Activated T-helper 17 cell treated with anti-CD3 and anti-CD28 coated beads, Interleukin-2, amount 50 U/mL, for 72 hours (primary cell): Measurements from ENCODE around the gene INTS4. TPM values are rescaled to one million over a fixed set of nuclear protein-coding genes. Genes with fewer than 3 reads are reported as not detected.
"Not testable (repeated sequence)": the region's sequence is repeated elsewhere in the genome, so short reads cannot be mapped to it uniquely, and the experiment has no call there.

Experiments
- ATAC-seq: fragments of 150-1000 bp; cut with Tn5 transposase; replicated peaks from 2 replicates; pipeline ENCODE4 v1.10.0; 2021; ENCODE audit warnings: mild to moderate bottlenecking, moderate library complexity
- H3K27ac Mint-ChIP-seq: one replicate; pipeline ENCODE4 v1.8.0; 2022; ENCODE audit warnings: mixed read lengths
- H3K27me3 Mint-ChIP-seq: one replicate; pipeline ENCODE4 v1.8.0; 2022; ENCODE audit warnings: mixed read lengths
- H3K36me3 Mint-ChIP-seq: one replicate; pipeline ENCODE4 v1.8.0; 2022; ENCODE audit warnings: low read depth, mild to moderate bottlenecking, mixed read lengths
- H3K4me1 Mint-ChIP-seq: one replicate; pipeline ENCODE4 v1.8.0; 2022; ENCODE audit warnings: mixed read lengths
- H3K4me3 Mint-ChIP-seq: one replicate; pipeline ENCODE4 v1.8.0; 2022; ENCODE audit warnings: mild to moderate bottlenecking, mixed read lengths
- H3K9me3 Mint-ChIP-seq: one replicate; pipeline ENCODE4 v1.8.0; 2022; ENCODE audit warnings: mixed read lengths
- total RNA-seq, 2 donors: library from RNA; stranded (reverse); gene quantifications; one replicate each; pipeline ENCODE4 v1.2.3, GENCODE V29; 2022

Gene INTS4
- total RNA-seq, 2 donors from 2014 or later = 63.5 to 73.5 TPM

DNA sequence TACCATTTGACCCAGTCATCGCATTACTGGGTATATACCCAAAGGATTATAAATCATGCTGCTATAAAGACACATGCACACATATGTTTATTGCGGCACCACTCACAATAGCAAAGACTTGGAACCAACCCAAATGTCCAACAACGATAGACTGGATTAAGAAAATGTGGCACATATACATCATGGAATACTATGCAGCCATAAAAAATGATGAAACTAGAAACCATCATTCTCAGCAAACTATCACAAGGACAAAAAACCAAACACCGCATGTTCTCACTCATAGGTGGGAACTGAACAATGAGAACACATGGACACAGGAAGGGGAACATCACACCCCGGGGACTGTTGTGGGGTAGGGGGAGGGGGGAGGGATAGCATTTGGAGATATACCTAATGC, 105.4 kb downstream of the INTS4 start:
- peaks cover 100% of the 10 kb centered on the region for H3K36me3 Mint-ChIP-seq
- not testable (repeated sequence) for H3K27ac Mint-ChIP-seq, H3K4me1 Mint-ChIP-seq, H3K4me3 Mint-ChIP-seq, ATAC-seq, H3K27me3 Mint-ChIP-seq, H3K9me3 Mint-ChIP-seq

DNA sequence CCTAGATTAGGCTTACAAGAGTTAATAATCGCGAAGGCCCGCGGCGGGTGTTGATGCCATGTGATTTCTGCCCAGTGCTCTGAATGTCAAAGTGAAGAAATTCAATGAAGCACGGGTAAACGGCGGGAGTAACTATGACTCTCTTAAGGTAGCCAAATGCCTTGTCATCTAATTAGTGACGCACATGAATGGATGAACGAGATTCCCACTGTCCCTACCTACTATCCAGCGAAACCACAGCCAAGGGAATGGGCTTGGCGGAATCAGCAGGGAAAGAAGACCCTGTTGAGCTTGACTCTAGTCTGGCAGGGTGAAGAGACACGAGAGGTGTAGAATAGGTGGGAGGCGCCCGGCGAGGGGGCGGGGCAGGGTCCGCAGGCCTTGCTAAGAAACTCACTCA, 108.1 kb downstream of the INTS4 start:
- no peak overlapping the region for H3K27ac Mint-ChIP-seq
- H3K36me3 Mint-ChIP-seq = peaks cover 99% of the 10 kb centered on the region
- no peak for ATAC-seq
- no peaks in the 10 kb centered on the region for H3K9me3 Mint-ChIP-seq
- H3K4me1 Mint-ChIP-seq = no peaks in the 10 kb centered on the region
- no peak overlapping the region for H3K4me3 Mint-ChIP-seq
- no peaks in the 10 kb centered on the region for H3K27me3 Mint-ChIP-seq

DNA sequence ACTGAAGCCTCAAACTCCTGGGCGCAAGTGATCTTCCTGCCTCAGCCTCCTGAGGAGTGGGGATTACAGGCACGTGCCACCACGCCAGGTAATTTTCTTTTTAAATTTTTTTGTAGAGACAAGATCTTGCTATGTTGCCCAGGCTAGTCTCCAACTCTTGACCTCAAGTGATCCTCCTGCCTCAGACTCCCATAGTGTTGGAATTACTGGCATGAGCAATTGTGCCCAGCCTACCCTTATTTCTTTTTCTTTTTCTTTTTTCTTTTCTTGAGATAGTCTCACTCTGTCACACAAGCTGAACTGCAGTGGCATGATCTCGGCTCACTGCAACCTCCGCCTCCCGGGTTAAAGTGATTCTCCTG, 109.7 kb downstream of the INTS4 start:
- peaks cover 99% of the 10 kb centered on the region for H3K36me3 Mint-ChIP-seq
- H3K27ac Mint-ChIP-seq = peak overlapping the region; percentile 46

DNA sequence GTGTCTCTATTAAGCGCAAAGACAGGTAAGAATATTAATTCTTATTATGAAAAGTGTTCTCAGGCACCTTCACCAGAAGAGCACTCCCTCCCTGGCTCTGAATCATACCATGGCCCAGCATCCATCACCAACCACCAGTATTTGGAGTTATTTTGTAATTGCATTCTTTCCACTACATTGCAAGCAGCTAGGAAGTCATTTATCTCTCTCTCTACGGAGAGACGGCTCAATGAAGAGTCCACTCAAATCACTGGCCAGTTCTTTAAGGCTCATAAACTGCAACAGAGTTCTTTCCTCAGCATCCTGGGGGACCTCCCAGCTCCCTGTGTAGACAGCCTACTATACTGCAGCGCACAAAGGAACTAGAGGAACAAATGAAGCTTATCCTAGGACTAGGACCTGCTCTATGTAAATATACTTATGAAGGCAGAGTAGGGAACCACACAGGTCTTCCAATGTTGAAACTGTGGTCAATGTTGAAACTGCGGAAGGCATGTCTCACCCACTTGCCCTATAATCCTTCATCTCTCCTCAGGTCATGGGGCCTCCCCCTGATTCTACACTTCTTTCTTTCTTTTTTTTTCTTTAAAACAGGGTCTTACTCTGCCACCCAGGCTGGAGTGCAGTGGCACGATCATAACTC, 110.2 kb downstream of the INTS4 start:
- H3K9me3 Mint-ChIP-seq = no peaks in the 10 kb centered on the region
- H3K27ac Mint-ChIP-seq = peak overlapping the region; percentile 46
- peaks cover 99% of the 10 kb centered on the region for H3K36me3 Mint-ChIP-seq
- peaks cover 9% of the 10 kb centered on the region for H3K4me1 Mint-ChIP-seq
- no peaks in the 10 kb centered on the region for H3K27me3 Mint-ChIP-seq
- no peak overlapping the region for H3K4me3 Mint-ChIP-seq
- no peak for ATAC-seq

More for the DNA sequence above, 109.7 kb downstream of the INTS4 start:
- H3K9me3 Mint-ChIP-seq = no peaks in the 10 kb centered on the region
- H3K27me3 Mint-ChIP-seq = no peaks in the 10 kb centered on the region
- ATAC-seq = no peak
- H3K4me1 Mint-ChIP-seq = peaks cover 4% of the 10 kb centered on the region
- H3K4me3 Mint-ChIP-seq = no peak overlapping the region

DNA sequence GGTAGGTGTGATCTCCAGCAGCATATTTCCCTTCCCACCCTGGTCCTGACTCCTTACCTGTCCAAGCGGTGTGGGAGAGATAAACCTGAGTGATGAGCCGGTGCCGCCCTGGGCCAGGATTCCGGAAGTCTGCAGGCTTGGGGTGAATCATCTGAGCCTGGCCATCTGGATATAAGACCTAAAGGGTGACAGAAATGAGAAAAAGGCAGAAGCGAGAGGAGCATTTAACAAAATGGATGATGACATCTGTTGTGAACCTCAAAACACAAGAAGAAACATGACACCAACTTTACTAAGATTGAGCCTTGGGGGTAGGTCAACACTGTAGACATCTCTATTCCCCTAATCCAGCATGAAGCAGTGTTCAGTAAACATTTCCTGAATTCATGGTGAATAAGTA, 110.7 kb downstream of the INTS4 start:
- Mint-ChIP-seq H3K36me3 (peaks cover 99% of the 10 kb centered on the region), H3K27ac (no peak overlapping the region), H3K27me3 (no peaks in the 10 kb centered on the region), H3K9me3 (no peaks in the 10 kb centered on the region), H3K4me3 (no peak overlapping the region), H3K4me1 (peaks cover 10% of the 10 kb centered on the region)
- ATAC-seq = no peak

DNA sequence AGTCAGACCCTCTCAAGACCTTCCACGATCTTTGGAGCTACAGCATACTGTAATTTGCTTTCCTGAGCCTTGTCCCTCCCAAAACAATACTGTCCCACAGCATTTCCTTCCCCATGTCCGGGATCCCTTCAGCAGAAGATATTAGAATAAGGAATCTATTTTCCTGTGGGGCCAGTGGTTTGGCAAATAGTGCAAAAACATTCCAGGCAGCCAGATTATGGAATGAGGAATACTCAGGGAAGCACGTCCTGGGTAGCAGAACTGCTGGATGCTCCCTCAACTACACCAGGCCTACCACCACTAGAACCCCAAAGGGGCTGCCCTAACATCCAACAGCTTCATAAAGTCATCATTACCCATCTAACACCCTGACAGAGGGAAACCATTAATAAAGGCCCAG, 112.1 kb downstream of the INTS4 start:
- no peak overlapping the region for H3K4me3 Mint-ChIP-seq
- no peaks in the 10 kb centered on the region for H3K27me3 Mint-ChIP-seq
- no peaks in the 10 kb centered on the region for H3K9me3 Mint-ChIP-seq
- H3K36me3 Mint-ChIP-seq = peaks cover 96% of the 10 kb centered on the region
- H3K27ac Mint-ChIP-seq = peak overlapping the region; percentile 41
- no peak for ATAC-seq
- peaks cover 10% of the 10 kb centered on the region for H3K4me1 Mint-ChIP-seq

DNA sequence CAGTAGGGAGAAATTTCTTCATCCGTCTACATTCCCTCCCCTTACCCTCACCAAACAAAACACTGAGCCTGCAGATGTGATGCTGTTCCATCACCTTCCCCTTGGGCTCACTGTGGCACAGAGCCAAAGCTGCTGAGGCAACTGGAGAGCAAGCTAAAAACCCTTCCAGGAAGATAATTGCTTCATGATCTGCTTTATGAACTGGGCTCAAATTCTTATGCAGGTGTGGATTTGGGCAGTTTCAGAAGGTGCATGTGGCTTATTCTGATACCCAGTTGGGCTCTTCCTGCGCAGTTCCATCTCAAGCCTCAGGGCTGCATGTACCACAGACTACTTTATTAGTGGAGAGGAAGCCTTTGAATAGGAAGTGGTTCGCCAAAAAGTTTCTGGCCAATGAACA, 115.2 kb downstream of the INTS4 start:
- no peaks in the 10 kb centered on the region for H3K9me3 Mint-ChIP-seq
- H3K27ac Mint-ChIP-seq = peak overlapping the region; percentile 55
- H3K4me3 Mint-ChIP-seq = no peak overlapping the region
- no peaks in the 10 kb centered on the region for H3K27me3 Mint-ChIP-seq
- ATAC-seq = no peak
- H3K36me3 Mint-ChIP-seq = peaks cover 91% of the 10 kb centered on the region
- peaks cover 10% of the 10 kb centered on the region for H3K4me1 Mint-ChIP-seq

DNA sequence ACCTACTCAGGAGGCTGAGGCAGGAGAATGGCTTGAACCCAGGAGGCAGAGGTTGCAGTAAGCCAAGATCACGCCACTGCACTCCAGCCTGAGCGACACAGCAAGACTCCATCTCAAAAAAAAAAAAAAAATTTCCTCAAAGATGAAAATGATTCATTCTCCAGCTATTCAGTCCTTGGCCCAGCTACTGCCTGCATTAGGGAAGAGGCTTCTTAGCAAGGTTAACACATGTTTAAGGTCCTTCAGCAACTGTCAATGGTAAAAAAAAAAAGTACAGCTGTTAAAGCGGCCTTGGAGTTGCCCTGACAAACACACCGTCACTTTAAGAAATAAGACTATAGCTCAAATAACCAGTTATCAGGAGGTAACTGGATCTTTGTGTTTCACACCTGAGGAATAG, 116.2 kb downstream of the INTS4 start:
- not testable (repeated sequence) for H3K27ac Mint-ChIP-seq, H3K27me3 Mint-ChIP-seq, H3K4me1 Mint-ChIP-seq, H3K9me3 Mint-ChIP-seq, H3K4me3 Mint-ChIP-seq, ATAC-seq
- H3K36me3 Mint-ChIP-seq = peaks cover 81% of the 10 kb centered on the region

DNA sequence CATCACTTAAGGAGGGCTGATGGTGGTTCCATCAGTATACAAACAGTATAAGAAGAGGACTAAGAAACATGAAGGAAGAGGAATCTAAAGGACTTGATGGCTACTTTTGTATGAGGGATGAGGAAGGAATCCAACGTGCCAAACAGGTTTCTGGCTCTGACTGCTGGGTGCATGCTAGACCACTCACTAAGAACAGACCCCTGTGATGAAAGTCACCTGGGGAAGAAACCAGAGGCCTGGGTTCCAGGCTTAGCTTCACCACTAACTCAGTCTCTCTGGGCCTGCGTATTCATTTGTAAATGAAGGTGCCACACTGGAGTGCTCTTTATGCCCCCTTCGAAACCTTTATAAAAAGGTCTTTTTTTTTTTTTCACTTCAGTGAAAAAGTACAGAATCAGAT, 118.4 kb downstream of the INTS4 start:
- peaks cover 66% of the 10 kb centered on the region for H3K36me3 Mint-ChIP-seq
- H3K9me3 Mint-ChIP-seq = no peaks in the 10 kb centered on the region
- H3K4me1 Mint-ChIP-seq = peaks cover 10% of the 10 kb centered on the region
- H3K27me3 Mint-ChIP-seq = no peaks in the 10 kb centered on the region
- H3K4me3 Mint-ChIP-seq = no peak overlapping the region
- no peak for ATAC-seq
- H3K27ac Mint-ChIP-seq = peak overlapping the region; percentile 8

DNA sequence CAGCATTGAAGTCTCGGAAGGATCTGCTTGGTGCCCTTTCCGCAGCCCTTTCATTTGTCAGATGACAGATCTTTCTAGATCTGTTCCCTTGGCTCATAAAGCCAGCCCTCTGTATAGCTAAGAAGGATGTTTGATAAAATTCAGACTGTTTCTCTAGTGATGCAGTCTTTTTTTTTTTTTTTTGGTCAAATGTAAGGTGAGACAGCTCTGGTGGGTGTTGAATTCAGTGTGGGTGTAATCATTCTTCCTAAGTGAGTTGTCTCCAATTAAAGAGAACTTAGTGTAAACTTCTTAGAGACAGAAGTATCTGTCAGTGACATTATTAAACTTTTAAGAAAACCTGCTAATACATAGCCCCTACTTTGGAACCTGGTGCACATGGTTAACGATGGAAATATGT, 120.3 kb downstream of the INTS4 start:
- no peaks in the 10 kb centered on the region for H3K4me1 Mint-ChIP-seq
- H3K36me3 Mint-ChIP-seq = peaks cover 58% of the 10 kb centered on the region
- H3K9me3 Mint-ChIP-seq = no peaks in the 10 kb centered on the region
- H3K27me3 Mint-ChIP-seq = no peaks in the 10 kb centered on the region
- H3K4me3 Mint-ChIP-seq = no peak overlapping the region
- no peak overlapping the region for H3K27ac Mint-ChIP-seq
- ATAC-seq = no peak

DNA sequence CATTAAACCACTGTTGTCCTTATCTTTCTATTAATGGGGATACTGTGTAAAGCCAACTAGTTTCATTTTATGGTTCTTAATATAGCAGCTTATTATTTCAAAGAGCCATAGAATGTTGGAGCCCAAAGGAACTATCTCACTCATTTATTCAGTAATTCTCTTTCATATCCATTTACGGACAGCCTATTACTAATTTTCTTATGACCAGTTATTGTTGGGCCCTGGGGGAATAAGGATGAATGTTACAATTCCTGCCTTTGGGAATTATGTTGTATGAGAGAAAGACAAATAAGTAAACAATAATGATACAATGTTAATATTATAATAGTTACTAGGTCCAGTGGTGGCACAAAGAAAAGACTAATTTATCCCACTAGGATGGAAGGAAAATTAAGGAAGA, 121.1 kb downstream of the INTS4 start:
- no peak overlapping the region for H3K4me3 Mint-ChIP-seq
- peaks cover 50% of the 10 kb centered on the region for H3K36me3 Mint-ChIP-seq
- no peaks in the 10 kb centered on the region for H3K27me3 Mint-ChIP-seq
- no peak for ATAC-seq
- no peaks in the 10 kb centered on the region for H3K9me3 Mint-ChIP-seq
- no peak overlapping the region for H3K27ac Mint-ChIP-seq
- H3K4me1 Mint-ChIP-seq = no peaks in the 10 kb centered on the region

DNA sequence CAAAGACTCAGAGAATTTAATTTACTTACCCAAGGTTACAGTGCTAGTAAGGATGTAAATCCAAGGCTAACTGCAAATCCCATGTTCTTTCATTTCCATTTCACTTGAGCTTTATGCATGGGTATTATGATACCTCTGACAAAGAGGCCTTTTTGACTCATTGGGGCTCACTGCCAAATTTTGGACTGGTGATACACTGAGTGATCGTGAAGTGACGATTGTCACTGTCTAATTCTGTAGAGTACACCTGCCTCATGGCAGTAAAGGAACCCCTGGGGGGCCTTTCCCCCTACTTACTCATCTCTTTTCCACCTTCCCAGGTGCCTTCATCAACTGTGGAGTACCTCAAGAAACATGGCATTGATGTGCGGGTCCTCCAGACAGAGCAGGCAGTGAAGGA, 122.6 kb downstream of the INTS4 start:
- Mint-ChIP-seq H3K4me3 (no peak overlapping the region), H3K9me3 (no peaks in the 10 kb centered on the region), H3K27ac (no peak overlapping the region), H3K36me3 (peaks cover 38% of the 10 kb centered on the region), H3K27me3 (no peaks in the 10 kb centered on the region), H3K4me1 (no peaks in the 10 kb centered on the region)
- no peak for ATAC-seq

DNA sequence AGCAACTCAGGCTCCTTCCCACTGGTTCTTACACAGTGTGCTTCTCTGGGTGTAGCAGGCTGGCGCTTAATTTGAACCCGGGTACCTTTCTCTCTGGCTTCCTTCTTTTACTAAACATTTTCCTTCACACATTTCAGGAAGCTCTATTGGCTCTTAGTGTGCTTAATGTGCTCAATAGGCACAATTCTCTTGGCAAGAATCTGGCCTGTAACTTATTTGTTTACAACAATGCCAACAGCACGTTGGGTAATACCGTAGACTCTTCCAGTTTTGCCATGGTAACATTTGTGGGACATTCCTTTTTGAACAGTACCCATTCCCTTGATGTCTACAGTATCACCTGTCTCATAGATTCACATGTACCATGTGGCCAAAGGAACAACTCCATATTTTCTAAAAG, 125.7 kb downstream of the INTS4 start:
- Mint-ChIP-seq H3K36me3 (peaks cover 16% of the 10 kb centered on the region), H3K27ac (no peak overlapping the region), H3K4me3 (no peak overlapping the region), H3K27me3 (no peaks in the 10 kb centered on the region), H3K9me3 (no peaks in the 10 kb centered on the region), H3K4me1 (no peaks in the 10 kb centered on the region)
- ATAC-seq = no peak

DNA sequence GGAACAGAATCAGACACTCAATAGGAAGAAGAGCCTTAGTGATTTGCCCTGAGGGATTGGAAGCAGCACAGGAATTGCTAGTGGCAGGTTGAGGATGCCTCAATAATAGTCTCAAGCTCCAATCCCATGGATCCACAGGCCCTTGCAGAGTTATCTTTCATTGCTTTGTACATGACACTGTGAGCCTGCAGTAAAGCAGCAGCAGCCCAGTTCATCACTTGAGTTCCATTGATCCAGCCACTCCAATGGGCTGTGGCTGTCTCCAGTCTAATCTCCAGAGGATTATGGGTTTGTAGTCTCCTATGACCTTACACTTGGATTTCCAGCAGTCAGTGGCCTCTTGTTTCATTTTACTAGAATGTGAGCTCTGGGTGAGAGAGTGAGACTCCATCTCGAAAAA, 128.1 kb downstream of the INTS4 start:
- Mint-ChIP-seq H3K27me3 (no peaks in the 10 kb centered on the region), H3K36me3 (peaks cover 10% of the 10 kb centered on the region), H3K9me3 (no peaks in the 10 kb centered on the region), H3K27ac (no peak overlapping the region), H3K4me1 (no peaks in the 10 kb centered on the region), H3K4me3 (no peak overlapping the region)
- ATAC-seq = no peak

DNA sequence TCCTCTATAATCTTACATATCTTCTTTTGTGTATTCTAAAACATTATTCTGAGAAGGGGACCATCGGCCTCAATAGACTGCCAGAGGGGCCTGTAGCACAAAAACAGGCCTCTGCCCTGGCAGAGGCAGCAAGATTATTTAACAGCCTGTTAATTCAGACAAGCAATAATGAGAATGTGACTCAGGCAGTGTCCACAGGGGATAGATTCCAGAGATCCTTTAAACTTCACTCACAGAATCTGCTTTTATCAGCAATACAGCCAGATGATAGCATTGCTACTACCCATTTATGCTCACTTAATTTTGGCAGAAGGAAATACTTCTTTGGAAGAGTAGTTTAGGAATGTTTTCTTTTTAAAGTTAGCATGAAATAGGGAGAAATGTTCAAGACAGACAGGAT, 128.7 kb downstream of the INTS4 start:
- no peaks in the 10 kb centered on the region for H3K27me3 Mint-ChIP-seq
- no peaks in the 10 kb centered on the region for H3K4me1 Mint-ChIP-seq
- no peaks in the 10 kb centered on the region for H3K9me3 Mint-ChIP-seq
- H3K36me3 Mint-ChIP-seq = peaks cover 10% of the 10 kb centered on the region
- ATAC-seq = no peak
- H3K27ac Mint-ChIP-seq = no peak overlapping the region
- no peak overlapping the region for H3K4me3 Mint-ChIP-seq

DNA sequence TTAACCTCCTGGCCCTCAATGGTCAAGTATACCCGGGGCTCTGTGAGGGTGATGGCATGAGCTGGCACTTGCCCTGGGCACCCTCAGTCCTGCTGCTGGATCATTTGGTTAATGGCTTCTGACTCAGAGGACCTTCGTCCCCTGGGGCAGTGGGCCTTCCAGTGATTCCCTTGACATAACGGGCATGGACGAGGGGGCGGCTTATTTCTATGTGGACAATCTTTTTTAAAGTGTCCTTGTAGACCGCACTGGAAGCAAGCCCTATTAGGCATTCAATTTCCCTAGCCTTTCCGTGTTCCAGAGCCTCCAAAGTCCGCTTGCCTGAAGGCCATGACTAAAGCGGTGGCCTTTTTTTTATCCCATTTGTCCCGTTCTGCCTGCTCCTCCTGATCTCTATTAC, 133.0 kb downstream of the INTS4 start:
- not testable (repeated sequence) for H3K4me1 Mint-ChIP-seq, H3K36me3 Mint-ChIP-seq, ATAC-seq, H3K9me3 Mint-ChIP-seq, H3K27me3 Mint-ChIP-seq, H3K4me3 Mint-ChIP-seq, H3K27ac Mint-ChIP-seq
